Upper lobe of left lung (tissue), 6 donors: Measurements from ENCODE around the gene SLC27A5. TPM values are rescaled to one million over a fixed set of nuclear protein-coding genes. Genes with fewer than 3 reads are reported as not detected.
A peak's percentile ranks its signal among the peaks of the same experiment; 100 is the strongest.

ENCODE experiments used
- ATAC-seq, 2 donors: fragments of 200-7000 bp; cut with Tn5 transposase; one replicate each; pipeline ENCODE4 v1.9.1; 2022; ENCODE audit warnings: mild to moderate bottlenecking in 2 of 2, moderate library complexity in 2 of 2; ENCODE audit not compliant: low FRiP score in 2 of 2
- DNase-seq, 2 donors: peaks; one replicate each; pipeline ENCODE4 v3.0.0-alpha.2; 2019 to 2020
- H3K27ac ChIP-seq, 4 donors: fragments of 200-600 bp; sonication (generic); one replicate each; pipeline ENCODE4 v1.5.1; 2016 to 2019
- H3K27me3 ChIP-seq, 4 donors: fragments of 200-600 bp; sonication (generic); one replicate each; pipeline ENCODE4 v1.5.1; 2017 to 2019
- H3K36me3 ChIP-seq, 4 donors: fragments of 200-600 bp; sonication (generic); one replicate each; pipeline ENCODE4 v1.5.1; 2016 to 2019
- H3K4me1 ChIP-seq, 4 donors: fragments of 200-600 bp; sonication (generic); one replicate each; pipeline ENCODE4 v1.5.1; 2018 to 2019
- H3K4me3 ChIP-seq, 4 donors: fragments of 200-600 bp; sonication (generic); one replicate each; pipeline ENCODE4 v1.5.1; 2017 to 2019; ENCODE audit warnings: mild to moderate bottlenecking in 2 of 4, moderate library complexity in 1 of 4
- H3K9me3 ChIP-seq, 4 donors: fragments of 200-600 bp; sonication (generic); one replicate each; pipeline ENCODE4 v1.5.1; 2018 to 2019
- CTCF ChIP-seq, 6 experiments: fragments of 450-650 bp in 4 of 6; fragments of 200-600 bp in 2 of 6; sonication (generic) in 2 of 6; IDR thresholded peaks; one replicate each; pipeline ENCODE4 v1.5.1; 2016 to 2019; ENCODE audit warnings: antibody characterized with exemption in 6 of 6
- EP300 ChIP-seq, 4 donors: sonication (generic); formaldehyde crosslinking; IDR thresholded peaks; one replicate each; pipeline ENCODE4 v1.5.1; 2017; ENCODE audit warnings: antibody characterized with exemption in 4 of 4, control low read depth in 2 of 4
- POLR2A ChIP-seq, 4 donors: fragments of 450-650 bp; IDR thresholded peaks; one replicate each; pipeline ENCODE4 v1.5.1; 2016 to 2017; ENCODE audit warnings: antibody characterized with exemption in 4 of 4, mild to moderate bottlenecking in 2 of 4
- POLR2AphosphoS5 ChIP-seq, 2 donors: sonication (generic); formaldehyde crosslinking; IDR thresholded peaks; one replicate each; pipeline ENCODE4 v1.5.1; 2017; ENCODE audit warnings: antibody characterized with exemption in 2 of 2
- WGBS, 2 donors: methylation state at CpG; one replicate each; pipeline ENCODE4 v1.1.5; 2017 to 2018; 5-methylcytosine and 5-hydroxymethylcytosine counted together
- total RNA-seq, 6 donors: library from RNA; depleted of rRNA in 4 of 6; stranded (reverse); fragments of >200 nt in 4 of 6; gene quantifications; one replicate each; pipeline versions ENCODE4 v1.1.0 to v1.2.1, GENCODE V29; 2016 to 2021
- donor health status: DM: no; HTN: no; CAD: no; lungs with moderate emphysema.
- donor health status: DM: no; HTN: yes; CAD: no; lungs with severe emphysema.

SLC27A5 gene
- total RNA-seq, 6 donors from 2014 or later: 1.6 to 12.2 (median 6.9) TPM

- Histone ChIP-seq H3K36me3 (peaks cover 9 to 16% (median 14%) of the 10 kb centered on the region in 4 donors), H3K4me1 (peaks cover 51 to 69% (median 57%) of the 10 kb centered on the region in 4 donors), H3K9me3 (no peaks in the 10 kb centered on the region), H3K27me3 (peaks cover 0 to 10% (median 0%) of the 10 kb centered on the region in 4 donors), H3K4me3 (peak overlapping the region; percentile 71 to 96 (median 85)), H3K27ac (peak overlapping the region; percentile 98 to 100 (median 98))
- DNase-seq (peak; percentile 91 to 92), ATAC-seq (peak; percentile 82 to 87)
- peak; percentile 74 to 85 for TF ChIP-seq POLR2AphosphoS5 (IDR thresholded peaks at IDR 0.05)
- no peak for TF ChIP-seq EP300 (IDR thresholded peaks at IDR 0.05)
- peak; percentile 9 to 86 (median 50) for TF ChIP-seq POLR2A (IDR thresholded peaks at IDR 0.05)
- peak in 1 of 6 experiments; percentile 5 for TF ChIP-seq CTCF (IDR thresholded peaks at IDR 0.05)
- 1 to 2% methylated on average over 30 to 31 of the region's 33 CpGs for whole genome bisulfite sequencing, 2 donors
Measured at GRCh38 chr19:58559275-58560006, 47.6 kb upstream of the SLC27A5 start.

- Histone ChIP-seq H3K36me3 (peaks cover 9 to 16% (median 14%) of the 10 kb centered on the region in 4 donors), H3K4me1 (peaks cover 58 to 74% (median 63%) of the 10 kb centered on the region in 4 donors), H3K9me3 (no peaks in the 10 kb centered on the region), H3K27ac (peak overlapping the region; percentile 98 to 100 (median 98)), H3K27me3 (peaks cover 0 to 10% (median 0%) of the 10 kb centered on the region in 4 donors), H3K4me3 (peak overlapping the region; percentile 71 to 96 (median 85))
- TF ChIP-seq EP300 (IDR thresholded peaks at IDR 0.05) (no peak), POLR2AphosphoS5 (IDR thresholded peaks at IDR 0.05) (peak; percentile 54 to 67), POLR2A (IDR thresholded peaks at IDR 0.05) (peak in 3 of 4 donors; percentile 54 to 85 (median 56)), CTCF (IDR thresholded peaks at IDR 0.05) (no peak)
- 1% methylated on average over 39 of the region's 76 CpGs; no CpG with 5 or more reads in 1 of the 2 donors for WGBS, 2 donors
- DNase-seq: peak; percentile 97 to 100
- ATAC-seq: peak; percentile 91
Measured at GRCh38 chr19:58558623-58559274, 47.0 kb upstream of the SLC27A5 start.

- TF ChIP-seq POLR2A (IDR thresholded peaks at IDR 0.05) (no peak), EP300 (IDR thresholded peaks at IDR 0.05) (no peak), POLR2AphosphoS5 (IDR thresholded peaks at IDR 0.05) (no peak)
- H3K36me3 ChIP-seq: peaks cover 9 to 23% (median 16%) of the 10 kb centered on the region in 4 donors
- H3K27me3 ChIP-seq: peaks cover 0 to 10% (median 0%) of the 10 kb centered on the region in 4 donors
- ATAC-seq (no peak), DNase-seq (peak in 1 of 2 donors; percentile 63)
- H3K4me1 ChIP-seq: peaks cover 58 to 74% (median 64%) of the 10 kb centered on the region in 4 donors
- peak within 1 kb of the TSS; percentile 71 to 96 (median 86) for H3K4me3 ChIP-seq
- H3K9me3 ChIP-seq: no peaks in the 10 kb centered on the region
- peak within 1 kb of the TSS; percentile 98 to 100 (median 98) for H3K27ac ChIP-seq
- WGBS, 2 donors: 1% methylated on average over 23 to 35 of the region's 62 CpGs
Measured at GRCh38 chr19:58558066-58558622, 46.4 kb upstream of the SLC27A5 start, which contains the start of gene UBE2M. TSS of gene UBE2M (minus strand) at chr19:58558611. CDS start at chr19:58558381, 230 bp downstream.

- no peak for ATAC-seq
- WGBS, 2 donors: 30 to 35% methylated on average over 12 of the region's 12 CpGs
- no peaks in the 10 kb centered on the region for H3K9me3 ChIP-seq
- peak overlapping the region; percentile 98 to 100 (median 98) for H3K27ac ChIP-seq
- no peak for DNase-seq
- H3K36me3 ChIP-seq: peaks cover 9 to 30% (median 22%) of the 10 kb centered on the region in 4 donors
- H3K4me3 ChIP-seq: peak overlapping the region; percentile 71 to 96 (median 86)
- peaks cover 0 to 3% (median 0%) of the 10 kb centered on the region in 4 donors for H3K27me3 ChIP-seq
- peaks cover 52 to 70% (median 57%) of the 10 kb centered on the region in 4 donors for H3K4me1 ChIP-seq
- TF ChIP-seq POLR2AphosphoS5 (IDR thresholded peaks at IDR 0.05): no peak
- no peak for TF ChIP-seq POLR2A (IDR thresholded peaks at IDR 0.05)
- no peak for TF ChIP-seq CTCF (IDR thresholded peaks at IDR 0.05)
- TF ChIP-seq EP300 (IDR thresholded peaks at IDR 0.05): no peak
Measured at GRCh38 chr19:58557221-58558065, 45.7 kb upstream of the SLC27A5 start.
